Measurements from ENCODE around the gene RANBP10.

- TF ChIP-seq EZH2phosphoT487 (IDR thresholded peaks at IDR 0.05; ENCODE audit: borderline replicate concordance) (no peak), CTCF (conservative IDR thresholded peaks at IDR 0.05; ENCODE audit: low read length) (no peak)
Measured at GRCh38 chr16:67707210-67707609, 99.2 kb downstream of the RANBP10 start.

Measured in Loucy (cell line).